HepG2 (cell line): ENCODE data around the gene SLC20A1. TPM values are rescaled to one million over a fixed set of nuclear protein-coding genes. Genes with fewer than 3 reads are reported as not detected.

Source experiments
- ATAC-seq: fragments of 200-7000 bp; cut with Tn5 transposase; 3 replicates; pipeline ENCODE4 v1.9.1; 2020; ENCODE audit warnings: mild to moderate bottlenecking, moderate library complexity
- BruUV-seq: library from RNA; stranded (reverse); fragments of 400-500 nt; replicated peaks from 2 replicates; lab custom pipeline; 2021; lab: Mats Ljungman, UMichigan
- CTCF ChIA-PET: fragments of 300-600 bp; formaldehyde crosslinking; extraction: SDS; loops from one replicate; lab custom pipeline; 2021; ENCODE audit warnings: low total read pairs, inconsistent platforms, low intra/inter-chr PET ratio; lab: Yijun Ruan, JAX
- POLR2A ChIA-PET: fragments of 350-600 bp; sonication (Branson Sonifier 250); formaldehyde crosslinking; loops from one replicate; lab custom pipeline; 2020; ENCODE audit warnings: antibody characterized with exemption, inconsistent platforms; lab: Yijun Ruan, JAX
- DNase-seq: peaks from one replicate; pipeline ENCODE4 v3.0.0-alpha.2; 2015; ENCODE audit warnings: low spot score
- FAIRE-seq: peaks from 3 replicates; lab custom pipeline; 2011; peaks lifted over from hg19 to GRCh38; lab: Jason Lieb, UNC
- H2AFZ ChIP-seq: one replicate; pipeline ENCODE4 v1.6.1; 2011; ENCODE audit warnings: low read length, inconsistent platforms
- H3K27ac ChIP-seq: fragments of 300-600 bp; 3 replicates; pipeline ENCODE4 v1.8.0; 2011; ENCODE audit warnings: mixed run types, mild to moderate bottlenecking, mixed read lengths, low read length, inconsistent platforms; ENCODE audit not compliant: insufficient read depth; ENCODE audit errors: extremely low read length
- H3K27me3 ChIP-seq, 2 experiments: fragments of 200-600 bp in 1 of 2; 2 replicates in 1 of 2; 3 replicates in 1 of 2; pipeline versions ENCODE4 v1.6.0 to v1.8.0; 2011; ENCODE audit warnings: low read length in 2 of 2, mild to moderate bottlenecking in 2 of 2, moderate library complexity in 2 of 2, inconsistent platforms in 1 of 2; ENCODE audit not compliant: insufficient read depth in 2 of 2, control insufficient read depth in 1 of 2
- H3K36me3 ChIP-seq, 2 experiments: fragments of 200-600 bp in 1 of 2; replicated peaks in 1 of 2; 2 replicates in 1 of 2; 3 replicates in 1 of 2; pipeline versions ENCODE4 v1.5.1 to v1.8.0; 2011; ENCODE audit warnings: low read length in 2 of 2, inconsistent platforms in 1 of 2; ENCODE audit not compliant: insufficient read depth in 2 of 2, control insufficient read depth in 1 of 2
- H3K4me1 ChIP-seq: 2 replicates; pipeline ENCODE4 v1.5.1; 2012; ENCODE audit warnings: low read length, inconsistent platforms; ENCODE audit not compliant: insufficient read depth
- H3K4me2 ChIP-seq: 2 replicates; pipeline ENCODE4 v1.6.0; 2011; ENCODE audit warnings: low read depth, low read length, inconsistent platforms
- H3K4me3 ChIP-seq, 3 experiments: fragments of 200-600 bp in 1 of 3; sonication (generic), shearing (Covaris generic) in 1 of 3; replicated peaks in 1 of 3; 2 replicates each; pipeline ENCODE4 v1.5.1; 2011 to 2016; ENCODE audit warnings: low read length in 3 of 3, inconsistent platforms in 2 of 3, low read depth in 2 of 3, mild to moderate bottlenecking in 2 of 3, control low read depth in 1 of 3, mixed read lengths in 1 of 3; ENCODE audit not compliant: insufficient read depth in 1 of 3
- H3K79me2 ChIP-seq: one replicate; pipeline ENCODE4 v1.6.1; 2011; ENCODE audit warnings: low read length, inconsistent platforms; ENCODE audit not compliant: insufficient read depth
- H3K9ac ChIP-seq: 2 replicates; pipeline ENCODE4 v1.6.0; 2011; ENCODE audit warnings: mild to moderate bottlenecking, low read depth, low read length, inconsistent platforms; ENCODE audit not compliant: insufficient read depth
- H3K9me3 ChIP-seq: 2 replicates; pipeline ENCODE4 v1.5.1; 2012; ENCODE audit warnings: mild to moderate bottlenecking, low read length
- H4K20me1 ChIP-seq: 2 replicates; pipeline ENCODE4 v1.6.0; 2011; ENCODE audit warnings: inconsistent platforms, mild to moderate bottlenecking, low read length, moderate library complexity; ENCODE audit not compliant: insufficient read depth
- HDAC1 ChIP-seq: sonication (generic); formaldehyde crosslinking; IDR thresholded peaks from 2 replicates; pipeline ENCODE4 v1.5.1; 2020; ENCODE audit warnings: mild to moderate bottlenecking, missing genetic modification reagents
- MEF2D ChIP-seq: sonication (generic); formaldehyde crosslinking; IDR thresholded peaks from 2 replicates; pipeline ENCODE4 v1.5.1; 2020; ENCODE audit warnings: mild to moderate bottlenecking, missing genetic modification reagents
- WGBS: methylation state at CpG from one replicate; pipeline ENCODE4 v1.1.6; 2017; ENCODE audit warnings: low lambda C conversion rate; 5-methylcytosine and 5-hydroxymethylcytosine counted together
- in situ Hi-C: cut with HindIII; loops from 2 replicates; pipeline ENCODE4 v1.10.0; 2017; ENCODE audit warnings: low pct_unique_long_range_greater_than_20kb; ENCODE audit not compliant: extremely low pct_ligation_motif_present
- intact Hi-C: fragments of 100-400 bp; cut with micrococcal nuclease; formaldehyde crosslinking; loops from one replicate; pipeline ENCODE4 v1.10.0; 2022; ENCODE audit not compliant: unreplicated experiment
- polyA plus RNA-seq, 8 experiments: library from polyadenylated mRNA; depleted of rRNA in 3 of 8; stranded (reverse) in 7 of 8; unstranded in 1 of 8; fragments of >200 nt; fragmentation: Illumina TruSeq in 4 of 8; extraction: Trizol in 4 of 8; gene quantifications; 2 replicates each; pipeline versions ENCODE4 v1.2.1 to v1.2.3, GENCODE V29; 2011 to 2016; ENCODE audit warnings: low read depth in 4 of 8, missing spikeins in 1 of 8, mixed read lengths in 1 of 8; ENCODE audit not compliant: insufficient read depth in 1 of 8
- total RNA-seq, 5 experiments: library from RNA; depleted of rRNA; stranded (reverse); fragments of >200 nt; fragmentation: Illumina TruSeq; extraction: Trizol; gene quantifications; 2 replicates each; pipeline ENCODE4 v1.2.3, GENCODE V29; 2016; ENCODE audit warnings: low read depth in 1 of 5
- TF ChIP-seq, protein P1 (sequence below), 2 experiments: sonication (generic) in 1 of 2; formaldehyde crosslinking in 1 of 2; IDR thresholded peaks; 2 replicates each; pipeline versions ENCODE4 v1.6.1 to v1.9.0; 2014 to 2022; ENCODE audit warnings: antibody characterized with exemption in 1 of 2, borderline replicate concordance in 1 of 2, inconsistent platforms in 1 of 2, low read depth in 1 of 2, missing genetic modification reagents in 1 of 2

Gene SLC20A1
- total and polyA plus RNA-seq, 2 of the 13 experiments (the other 11 are each of a cell fraction or from before 2014, with no cell fraction given) = 54.0 to 85.9 TPM

DNA sequence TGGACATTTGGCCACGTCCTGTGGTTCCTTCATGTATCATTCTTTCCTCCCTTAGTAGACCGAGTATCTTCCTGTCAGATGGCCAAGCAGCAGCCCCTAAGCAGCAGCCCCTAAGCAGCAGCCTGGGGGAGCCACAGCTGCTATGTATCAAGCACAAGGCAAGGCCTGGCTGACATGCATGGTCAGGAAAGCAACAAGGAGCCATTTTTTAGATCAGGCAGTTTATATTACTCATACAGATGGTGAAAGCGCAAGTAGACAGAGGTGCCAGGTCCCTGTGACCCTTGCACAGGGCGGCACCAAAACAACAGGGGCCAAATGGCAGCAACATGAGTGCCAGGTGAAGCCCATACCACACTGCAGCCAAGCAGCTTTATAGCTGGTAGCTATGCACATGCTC, 39.2 kb upstream of the SLC20A1 start:
- ChIA-PET POLR2A (no interaction called here), CTCF (no interaction called here)
- Histone ChIP-seq H3K9me3 (no peaks in the 10 kb centered on the region), H2AFZ (no peak overlapping the region), H4K20me1 (no peaks in the 10 kb centered on the region), H3K27ac (no peak overlapping the region), H3K4me3 (no peak overlapping the region), H3K79me2 (no peaks in the 10 kb centered on the region), H3K27me3 (peaks cover 0 to 3% of the 10 kb centered on the region in 2 experiments; a peak in 1 of 5 replicates), H3K36me3 (no peaks in the 10 kb centered on the region), H3K4me1 (peaks cover 11% of the 10 kb centered on the region), H3K4me2 (no peak overlapping the region), H3K9ac (no peak overlapping the region)
- DNase-seq (no peak), ATAC-seq (peak; percentile 47), FAIRE-seq (no peak)
- intact Hi-C loops (no loop called here), in situ Hi-C loops (no loop called here)
- WGBS = 31% methylated on average over 4 of the region's 4 CpGs
- BruUV-seq = no TSS peak
- TF ChIP-seq, protein P1, sequence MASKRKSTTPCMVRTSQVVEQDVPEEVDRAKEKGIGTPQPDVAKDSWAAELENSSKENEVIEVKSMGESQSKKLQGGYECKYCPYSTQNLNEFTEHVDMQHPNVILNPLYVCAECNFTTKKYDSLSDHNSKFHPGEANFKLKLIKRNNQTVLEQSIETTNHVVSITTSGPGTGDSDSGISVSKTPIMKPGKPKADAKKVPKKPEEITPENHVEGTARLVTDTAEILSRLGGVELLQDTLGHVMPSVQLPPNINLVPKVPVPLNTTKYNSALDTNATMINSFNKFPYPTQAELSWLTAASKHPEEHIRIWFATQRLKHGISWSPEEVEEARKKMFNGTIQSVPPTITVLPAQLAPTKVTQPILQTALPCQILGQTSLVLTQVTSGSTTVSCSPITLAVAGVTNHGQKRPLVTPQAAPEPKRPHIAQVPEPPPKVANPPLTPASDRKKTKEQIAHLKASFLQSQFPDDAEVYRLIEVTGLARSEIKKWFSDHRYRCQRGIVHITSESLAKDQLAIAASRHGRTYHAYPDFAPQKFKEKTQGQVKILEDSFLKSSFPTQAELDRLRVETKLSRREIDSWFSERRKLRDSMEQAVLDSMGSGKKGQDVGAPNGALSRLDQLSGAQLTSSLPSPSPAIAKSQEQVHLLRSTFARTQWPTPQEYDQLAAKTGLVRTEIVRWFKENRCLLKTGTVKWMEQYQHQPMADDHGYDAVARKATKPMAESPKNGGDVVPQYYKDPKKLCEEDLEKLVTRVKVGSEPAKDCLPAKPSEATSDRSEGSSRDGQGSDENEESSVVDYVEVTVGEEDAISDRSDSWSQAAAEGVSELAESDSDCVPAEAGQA (IDR thresholded peaks at IDR 0.05; ENCODE audit: low read depth) = no peak
- TF ChIP-seq, protein P1 (CRISPR knock-in tag; IDR thresholded peaks at IDR 0.05; ENCODE audit: borderline replicate concordance) = no peak
- TF ChIP-seq HDAC1 (CRISPR knock-in tag) (no peak), MEF2D (no peak)
